ENCODE results near the gene BPIFB1. TPM values are rescaled to one million over a fixed set of nuclear protein-coding genes. Genes with fewer than 3 reads are reported as not detected.

The BPIFB1 gene
- total and polyA plus RNA-seq, 9 of the 15 experiments (the other 6 are each of a cell fraction or from before 2014, with no cell fraction given) = not detected

DNA sequence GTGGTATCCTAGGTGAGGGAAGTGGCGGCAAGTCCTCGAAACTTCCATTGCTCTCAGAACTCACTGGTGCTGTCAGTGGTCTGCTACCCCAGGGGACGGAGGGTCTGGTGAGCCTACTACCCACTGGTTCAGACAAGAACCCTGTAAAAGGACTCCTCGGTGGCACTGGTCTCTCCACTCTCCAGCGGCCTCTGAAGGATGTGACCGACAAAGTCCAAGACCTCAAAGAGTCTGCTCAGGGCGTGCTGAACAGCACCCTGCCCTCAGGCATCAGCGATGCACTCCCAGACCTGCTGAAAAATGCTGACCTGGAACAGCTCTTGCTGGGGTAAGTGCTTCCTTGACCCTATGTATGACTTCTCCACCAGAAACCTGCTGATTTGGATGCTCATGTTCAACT lies 66.5 kb downstream of the BPIFB1 start (continued):
- TF ChIP-seq, protein P1, sequence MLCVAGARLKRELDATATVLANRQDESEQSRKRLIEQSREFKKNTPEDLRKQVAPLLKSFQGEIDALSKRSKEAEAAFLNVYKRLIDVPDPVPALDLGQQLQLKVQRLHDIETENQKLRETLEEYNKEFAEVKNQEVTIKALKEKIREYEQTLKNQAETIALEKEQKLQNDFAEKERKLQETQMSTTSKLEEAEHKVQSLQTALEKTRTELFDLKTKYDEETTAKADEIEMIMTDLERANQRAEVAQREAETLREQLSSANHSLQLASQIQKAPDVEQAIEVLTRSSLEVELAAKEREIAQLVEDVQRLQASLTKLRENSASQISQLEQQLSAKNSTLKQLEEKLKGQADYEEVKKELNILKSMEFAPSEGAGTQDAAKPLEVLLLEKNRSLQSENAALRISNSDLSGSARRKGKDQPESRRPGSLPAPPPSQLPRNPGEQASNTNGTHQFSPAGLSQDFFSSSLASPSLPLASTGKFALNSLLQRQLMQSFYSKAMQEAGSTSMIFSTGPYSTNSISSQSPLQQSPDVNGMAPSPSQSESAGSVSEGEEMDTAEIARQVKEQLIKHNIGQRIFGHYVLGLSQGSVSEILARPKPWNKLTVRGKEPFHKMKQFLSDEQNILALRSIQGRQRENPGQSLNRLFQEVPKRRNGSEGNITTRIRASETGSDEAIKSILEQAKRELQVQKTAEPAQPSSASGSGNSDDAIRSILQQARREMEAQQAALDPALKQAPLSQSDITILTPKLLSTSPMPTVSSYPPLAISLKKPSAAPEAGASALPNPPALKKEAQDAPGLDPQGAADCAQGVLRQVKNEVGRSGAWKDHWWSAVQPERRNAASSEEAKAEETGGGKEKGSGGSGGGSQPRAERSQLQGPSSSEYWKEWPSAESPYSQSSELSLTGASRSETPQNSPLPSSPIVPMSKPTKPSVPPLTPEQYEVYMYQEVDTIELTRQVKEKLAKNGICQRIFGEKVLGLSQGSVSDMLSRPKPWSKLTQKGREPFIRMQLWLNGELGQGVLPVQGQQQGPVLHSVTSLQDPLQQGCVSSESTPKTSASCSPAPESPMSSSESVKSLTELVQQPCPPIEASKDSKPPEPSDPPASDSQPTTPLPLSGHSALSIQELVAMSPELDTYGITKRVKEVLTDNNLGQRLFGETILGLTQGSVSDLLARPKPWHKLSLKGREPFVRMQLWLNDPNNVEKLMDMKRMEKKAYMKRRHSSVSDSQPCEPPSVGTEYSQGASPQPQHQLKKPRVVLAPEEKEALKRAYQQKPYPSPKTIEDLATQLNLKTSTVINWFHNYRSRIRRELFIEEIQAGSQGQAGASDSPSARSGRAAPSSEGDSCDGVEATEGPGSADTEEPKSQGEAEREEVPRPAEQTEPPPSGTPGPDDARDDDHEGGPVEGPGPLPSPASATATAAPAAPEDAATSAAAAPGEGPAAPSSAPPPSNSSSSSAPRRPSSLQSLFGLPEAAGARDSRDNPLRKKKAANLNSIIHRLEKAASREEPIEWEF (CRISPR knock-in tag; IDR thresholded peaks at IDR 0.05) = no peak
- TF ChIP-seq ELF2 (CRISPR knock-in tag; IDR thresholded peaks at IDR 0.05) = no peak

DNA sequence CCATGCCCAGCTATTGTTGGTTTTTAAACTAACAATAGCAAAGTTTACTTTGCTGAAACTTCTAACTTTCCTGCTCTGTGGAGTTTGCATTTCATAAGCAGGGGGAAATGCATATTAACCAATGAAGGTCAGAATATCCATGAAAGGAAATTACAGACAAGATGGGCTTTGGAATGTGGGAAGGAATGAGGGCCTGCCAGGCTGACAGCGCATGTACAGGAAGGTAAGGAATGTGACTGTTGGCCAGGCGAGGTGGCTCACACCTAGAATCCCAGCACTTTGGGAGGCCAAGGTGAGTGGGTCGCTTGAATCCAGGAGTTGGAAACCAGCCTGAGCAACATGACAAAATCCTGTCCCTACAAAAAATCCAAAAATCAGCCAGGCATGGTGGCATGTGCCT lies 68.7 kb downstream of the BPIFB1 start:
- ChIA-PET POLR2A (interaction anchor here (0.6 kb wide), 1 partner anchor 299 kb away, joined by 4 read pairs; no protein-coding TSS in a partner anchor), CTCF (ENCODE audit: low intra/inter-chr PET ratio) (no interaction called here)
- in situ Hi-C loops (cut with MboI) = no loop called here
- intact Hi-C loops (cut with micrococcal nuclease) = no loop called here
- Histone ChIP-seq H3K27ac (ENCODE audit: extremely low read depth, low read depth, low read length) (no peak overlapping the region), H3K36me3 (ENCODE audit: control insufficient read depth, insufficient read depth, low read length) (peaks cover 5% of the 10 kb centered on the region), H2AFZ (ENCODE audit: low read depth, low read length) (no peak overlapping the region), H4K20me1 (replicated peaks; ENCODE audit: control insufficient read depth, insufficient read depth, low read length) (no peaks in the 10 kb centered on the region; the same call in 1 of the 2 replicates), H3K4me1 (replicated peaks in 1 of 2; ENCODE audit: control insufficient read depth in 2 of 2, insufficient read depth in 2 of 2, low read length in 2 of 2) (no peaks in the 10 kb centered on the region; a peak in 1 of 5 replicates), H3K4me2 (ENCODE audit: insufficient read depth, low read length) (no peak overlapping the region), H3K79me2 (ENCODE audit: control insufficient read depth, insufficient read depth, low read length) (no peaks in the 10 kb centered on the region), H3K27me3 (ENCODE audit: control insufficient read depth in 2 of 2, insufficient read depth in 2 of 2, low read length in 2 of 2) (no peaks in the 10 kb centered on the region), H3K9ac (ENCODE audit: insufficient read depth in 1 of 2, low read depth in 2 of 2, low read length in 2 of 2) (no peak overlapping the region), H3K4me3 (no peak overlapping the region), H3K9me1 (ENCODE audit: control insufficient read depth, insufficient read depth, low read length) (no peaks in the 10 kb centered on the region), H3K9me3 (replicated peaks; ENCODE audit: control insufficient read depth, insufficient read depth, low read depth, low read length) (no peaks in the 10 kb centered on the region)
- WGBS (ENCODE audit: insufficient coverage, low coverage, missing lambda C conversion rate) = 31% methylated on average over 3 of the region's 3 CpGs
- BruUV-seq (replicated peaks) = no TSS peak
- ATAC-seq = no peak
- no peak for DNase-seq (ENCODE audit: extremely low read depth in 1 of 4, low spot score in 3 of 4)
- FAIRE-seq = no peak
- no peak for TF ChIP-seq MTF1 (CRISPR knock-in tag; IDR thresholded peaks at IDR 0.05; ENCODE audit: borderline replicate concordance)
- no peak for TF ChIP-seq CTBP1 (IDR thresholded peaks at IDR 0.05; ENCODE audit: borderline replicate concordance)
- TF ChIP-seq SAP30 (IDR thresholded peaks at IDR 0.05; ENCODE audit: borderline replicate concordance, insufficient read depth, low read depth, low read length, poor library complexity, severe bottlenecking) = no peak
- no peak for TF ChIP-seq RCOR1 (IDR thresholded peaks at IDR 0.05; ENCODE audit: borderline replicate concordance in 1 of 2, low read depth in 2 of 2, low read length in 2 of 2)
- TF ChIP-seq ZNF436 (CRISPR knock-in tag; IDR thresholded peaks at IDR 0.05) = no peak
- no peak for TF ChIP-seq HNRNPLL (IDR thresholded peaks at IDR 0.05; ENCODE audit: low read depth, low read length, poor library complexity, severe bottlenecking)
- no peak for TF ChIP-seq MAFG (tag; conservative IDR thresholded peaks at IDR 0.05)
- TF ChIP-seq, protein P2, sequence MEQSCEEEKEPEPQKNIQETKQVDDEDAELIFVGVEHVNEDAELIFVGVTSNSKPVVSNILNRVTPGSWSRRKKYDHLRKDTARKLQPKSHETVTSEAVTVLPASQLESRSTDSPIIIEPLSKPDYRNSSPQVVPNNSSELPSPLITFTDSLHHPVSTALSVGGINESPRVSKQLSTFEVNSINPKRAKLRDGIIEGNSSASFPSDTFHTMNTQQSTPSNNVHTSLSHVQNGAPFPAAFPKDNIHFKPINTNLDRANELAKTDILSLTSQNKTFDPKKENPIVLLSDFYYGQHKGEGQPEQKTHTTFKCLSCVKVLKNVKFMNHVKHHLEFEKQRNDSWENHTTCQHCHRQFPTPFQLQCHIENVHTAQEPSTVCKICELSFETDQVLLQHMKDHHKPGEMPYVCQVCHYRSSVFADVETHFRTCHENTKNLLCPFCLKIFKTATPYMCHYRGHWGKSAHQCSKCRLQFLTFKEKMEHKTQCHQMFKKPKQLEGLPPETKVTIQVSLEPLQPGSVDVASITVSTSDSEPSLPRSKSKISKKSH (CRISPR knock-in tag; IDR thresholded peaks at IDR 0.05) = no peak
- no peak for TF ChIP-seq CEBPG (CRISPR knock-in tag; IDR thresholded peaks at IDR 0.05)
- TF ChIP-seq CEBPG (tag; conservative IDR thresholded peaks at IDR 0.05 in 1 of 2, IDR thresholded peaks at IDR 0.05 in 1 of 2) = no peak
- TF ChIP-seq YY1 (IDR thresholded peaks at IDR 0.05; ENCODE audit: borderline replicate concordance in 1 of 3, control insufficient read depth in 1 of 3, extremely low read depth in 1 of 3, insufficient read depth in 3 of 3, insufficient read length in 1 of 3, insufficient replicate concordance in 2 of 3, low read depth in 1 of 3, low read length in 2 of 3) = no peak
- TF ChIP-seq CAMTA2 (CRISPR knock-in tag; conservative IDR thresholded peaks at IDR 0.05) = no peak

Measured in K562 (cell line).